Measurements from ENCODE around the gene SNPH.

DNA sequence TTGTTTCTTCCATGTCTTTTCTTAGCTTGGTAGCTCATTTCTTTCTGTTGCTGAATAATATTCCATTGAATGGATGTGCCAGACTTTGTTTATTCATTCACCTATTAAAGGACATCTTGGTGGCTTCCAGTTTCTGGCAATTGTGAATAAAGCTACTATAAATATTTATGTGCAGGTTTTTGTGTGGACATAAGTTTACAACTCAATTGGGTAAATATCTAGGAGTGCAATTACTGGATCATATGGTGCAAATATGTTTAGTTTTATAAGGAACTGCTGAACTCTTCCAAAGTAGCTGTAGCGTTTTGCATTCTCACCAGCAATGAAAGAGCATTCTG, 79.6 kb downstream of the SNPH start:
- TF ChIP-seq CTCF (IDR thresholded peaks at IDR 0.05) = no peak
- TF ChIP-seq EZH2 (IDR thresholded peaks at IDR 0.05) = no peak

All from neural progenitor cell (in vitro differentiated cells).